NCI-H2171 (cell line): ENCODE measurements around the gene KIF27.
"Not testable (repeated sequence)": the region's sequence is repeated elsewhere in the genome, so short reads cannot be mapped to it uniquely, and the experiment has no call there.

Experiments
- DNase-seq: peaks from one replicate; lab custom pipeline; 2025; lab: John Stamatoyannopoulos, UW

Gene KIF27

GRCh38 chr9:83932011-83932410 lies 10.8 kb upstream of the KIF27 start:
- DNase-seq = no peak

- no peak for DNase-seq
These were observed 9.6 kb upstream of the KIF27 start for GRCh38 chr9:83930881-83931280.

DNA sequence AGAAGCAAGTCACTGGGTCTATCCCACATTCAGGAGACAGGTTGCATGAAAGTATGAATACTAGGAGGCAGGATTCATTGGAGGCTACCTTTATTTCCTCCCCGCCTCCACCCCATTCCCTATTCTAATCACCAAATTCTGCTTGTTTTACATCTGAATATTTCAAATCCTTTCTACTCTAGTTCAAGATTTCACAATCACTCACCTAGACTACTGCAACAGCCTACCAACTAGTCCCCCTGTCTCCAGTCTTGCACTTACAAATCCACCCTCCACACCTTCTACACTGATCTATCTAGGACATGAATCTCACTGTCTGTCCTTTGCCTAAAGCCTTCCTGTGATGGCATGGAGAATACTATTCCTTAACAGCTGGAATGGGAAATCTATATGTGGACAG lies 6.4 kb upstream of the KIF27 start:
- DNase-seq = no peak

- peak; percentile 76 for DNase-seq
These were observed 734 bp downstream of the KIF27 start for GRCh38 chr9:83920469-83920926.

- no peak for DNase-seq
These were observed 2.1 kb downstream of the KIF27 start for GRCh38 chr9:83919111-83919510.

DNA sequence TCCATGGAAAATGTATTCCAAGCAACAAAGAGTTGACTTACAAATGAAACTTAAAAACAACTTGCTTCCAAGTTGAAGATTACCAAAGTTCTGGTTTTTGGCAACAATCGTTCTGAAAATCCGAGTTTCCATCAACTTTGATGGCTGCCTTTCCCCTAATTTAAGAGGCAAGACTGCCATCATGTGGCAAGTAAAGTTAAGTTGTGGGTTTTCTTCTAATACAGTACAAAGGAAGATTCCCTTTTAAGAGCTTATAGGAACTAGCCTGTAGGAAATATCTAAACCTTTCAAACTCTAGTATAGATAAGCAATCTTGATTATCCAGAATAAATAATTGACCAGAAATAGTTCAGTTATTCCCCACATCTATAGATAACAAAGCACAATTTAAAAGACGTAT lies 9.0 kb downstream of the KIF27 start:
- not testable (repeated sequence) for DNase-seq

- DNase-seq = no peak
These were observed 15.1 kb downstream of the KIF27 start for GRCh38 chr9:83906144-83906543.

- not testable (repeated sequence) for DNase-seq
These were observed 20.6 kb downstream of the KIF27 start for GRCh38 chr9:83900615-83901014.

GRCh38 chr9:83894301-83894700 lies 26.9 kb downstream of the KIF27 start:
- not testable (repeated sequence) for DNase-seq

GRCh38 chr9:83886498-83886897 lies 34.7 kb downstream of the KIF27 start:
- not testable (repeated sequence) for DNase-seq

- not testable (repeated sequence) for DNase-seq
These were observed 35.5 kb downstream of the KIF27 start for GRCh38 chr9:83885559-83886240.

- DNase-seq = not testable (repeated sequence)
These were observed 39.4 kb downstream of the KIF27 start for GRCh38 chr9:83881687-83882408.

DNA sequence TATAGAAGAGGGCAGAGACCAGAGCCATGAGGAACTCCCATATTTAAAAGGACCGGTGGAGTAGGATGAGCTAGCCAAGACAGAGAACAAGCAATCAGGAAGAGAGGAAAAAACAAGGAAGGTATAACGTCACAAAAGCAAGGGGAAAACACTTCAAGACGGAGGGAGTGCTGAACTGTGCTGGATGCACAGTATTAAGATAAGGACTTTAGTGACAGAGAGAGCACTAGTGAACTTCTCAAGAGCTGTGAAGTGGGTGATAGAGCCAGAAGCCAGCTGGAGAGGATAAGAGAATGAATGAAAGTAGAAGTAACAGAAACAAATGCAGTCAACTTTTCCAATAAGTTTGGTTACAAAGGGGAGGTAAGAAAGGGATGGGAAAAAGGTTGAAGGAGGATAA lies 45.7 kb downstream of the KIF27 start:
- not testable (repeated sequence) for DNase-seq

GRCh38 chr9:83849895-83850294 lies 71.3 kb downstream of the KIF27 start:
- DNase-seq = not testable (repeated sequence)

GRCh38 chr9:83837070-83837643 lies 84.1 kb downstream of the KIF27 start:
- DNase-seq = not testable (repeated sequence)

DNA sequence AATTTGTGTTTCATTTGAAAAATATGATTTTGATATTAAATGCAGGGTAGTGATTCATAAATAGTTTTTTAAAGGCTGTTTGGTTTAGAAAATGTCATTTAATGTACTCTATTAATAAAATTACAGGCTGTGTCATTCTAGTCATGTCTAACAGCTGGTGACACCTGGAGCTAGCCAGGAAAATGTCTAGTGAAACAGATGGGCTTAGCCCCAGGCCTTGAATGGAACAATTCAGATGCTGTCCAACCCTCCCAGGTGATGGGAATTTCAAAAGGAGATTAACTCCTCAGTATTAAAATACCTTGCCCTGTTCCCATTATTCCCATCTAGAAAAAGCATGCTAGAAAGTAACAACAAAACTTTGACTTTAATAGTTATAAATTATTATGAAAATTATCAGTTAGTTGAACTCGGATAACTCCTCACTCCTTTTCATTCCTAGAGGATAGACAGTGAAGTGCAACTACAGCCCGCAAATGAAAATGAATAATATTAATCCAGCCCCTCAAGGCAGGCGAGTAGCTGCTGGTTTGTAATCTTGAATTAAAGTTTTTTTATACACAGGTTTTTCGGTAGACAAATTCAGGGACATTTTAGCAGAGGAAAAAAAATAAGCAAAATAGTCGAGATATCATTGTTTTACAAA lies 90.7 kb downstream of the KIF27 start:
- peak; percentile 26 for DNase-seq

DNA sequence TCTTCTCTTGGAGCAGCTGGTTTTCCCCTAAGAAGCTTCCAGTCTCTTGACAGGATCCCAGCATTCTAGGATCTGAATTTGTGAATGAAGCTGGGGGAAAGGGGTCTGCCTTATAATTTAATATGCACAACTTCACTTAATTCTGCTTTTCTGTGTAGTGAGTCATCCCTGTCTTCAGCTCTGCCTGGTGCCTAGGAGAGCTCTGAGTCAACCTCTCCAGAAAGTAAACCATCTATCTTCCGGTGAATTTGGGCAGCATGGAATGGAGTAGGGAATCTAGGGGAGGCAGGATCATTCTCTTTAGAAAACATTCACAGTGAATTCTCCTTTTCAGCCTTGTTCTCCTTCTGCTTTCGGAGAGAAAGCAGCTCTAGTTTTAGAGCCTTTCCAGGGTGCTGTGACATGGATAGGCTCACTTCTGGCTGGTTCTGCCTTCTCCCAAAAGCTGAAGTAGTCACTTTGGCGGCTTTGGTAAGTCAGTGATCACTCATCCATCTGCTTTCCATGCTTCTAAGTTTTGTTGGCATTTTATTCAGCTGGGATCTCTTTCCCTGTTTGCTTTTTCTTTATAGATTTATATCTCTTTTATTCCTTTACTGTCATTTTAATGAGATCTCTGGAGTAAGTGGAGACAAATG lies 96.1 kb downstream of the KIF27 start:
- DNase-seq = not testable (repeated sequence)

DNA sequence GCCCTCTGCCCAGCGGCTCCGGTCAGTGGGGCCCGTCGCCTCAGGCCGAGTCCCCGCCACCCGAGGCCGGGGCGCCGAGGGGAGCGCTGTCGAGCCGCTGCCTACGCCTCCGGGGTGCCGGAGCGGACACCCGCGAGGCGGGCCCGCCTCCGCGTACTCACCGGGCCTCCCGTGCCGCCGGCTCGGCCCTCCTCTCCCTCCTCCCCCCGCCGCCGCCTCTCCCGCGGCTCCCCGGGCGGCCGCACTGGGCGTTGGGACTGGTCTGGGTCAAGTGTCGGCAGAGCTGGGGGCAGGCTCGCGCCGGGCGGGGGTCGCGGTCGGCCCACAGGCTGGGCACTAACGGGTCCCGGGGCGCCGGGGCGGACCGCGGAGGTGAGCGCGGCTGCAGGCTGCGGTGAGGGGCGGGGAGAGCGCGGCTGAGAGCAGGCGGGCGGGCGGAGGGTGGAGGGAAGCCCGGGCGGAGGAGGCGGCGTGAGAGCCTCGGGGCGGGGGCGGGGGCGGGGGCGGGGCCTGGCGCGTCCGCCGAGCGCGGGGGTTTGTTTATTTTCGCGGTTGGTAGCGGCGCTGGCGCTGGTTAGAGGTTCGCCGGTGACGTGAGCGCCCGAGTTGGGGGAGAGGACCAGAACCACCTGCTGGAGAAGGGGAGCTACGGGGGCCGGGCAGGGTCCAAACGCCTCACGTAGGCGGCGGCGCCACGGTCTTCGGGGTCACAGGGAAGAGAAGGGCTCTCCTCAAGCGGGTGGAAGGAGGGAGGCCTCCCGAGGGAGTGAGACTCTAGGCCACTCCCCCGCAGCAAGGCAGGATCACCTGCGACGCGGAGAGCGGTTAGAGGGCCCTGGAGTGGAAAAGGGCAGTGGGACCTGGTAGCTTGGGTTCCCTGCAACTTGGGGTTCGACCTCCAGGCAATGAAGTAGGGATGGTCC lies 103.6 kb downstream of the KIF27 start, which contains the start of gene GKAP1:
TSS of gene GKAP1 (minus strand) at position 414 of the 923 bp plus-strand sequence. CDS start 11,252 bp downstream, outside the sequence.
- peak; percentile 80 for DNase-seq

- DNase-seq = not testable (repeated sequence)
These were observed 104.2 kb downstream of the KIF27 start for GRCh38 chr9:83817011-83817355.

DNA sequence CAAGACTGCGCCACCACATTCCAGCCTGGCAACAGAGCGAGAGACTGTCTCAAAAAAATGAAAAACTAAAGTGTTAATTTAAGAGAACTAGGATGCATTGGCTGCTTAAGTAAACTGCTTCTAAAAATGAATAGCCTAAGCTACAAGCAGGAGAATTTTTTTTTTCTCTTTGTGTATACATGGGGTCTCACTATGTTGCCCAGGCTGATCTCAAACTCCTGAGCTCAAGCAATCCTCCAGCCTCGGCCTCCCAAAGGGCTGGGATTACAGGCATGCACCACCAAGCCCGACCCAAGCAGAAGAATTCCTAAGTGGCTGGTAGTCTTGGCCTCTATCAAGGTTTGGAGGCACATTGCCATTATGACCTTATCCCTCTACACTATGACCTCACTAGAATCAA lies 106.1 kb downstream of the KIF27 start:
- not testable (repeated sequence) for DNase-seq

- DNase-seq = not testable (repeated sequence)
These were observed 112.0 kb downstream of the KIF27 start for GRCh38 chr9:83809213-83809612.
